Fibroblast of skin of left biceps (primary cell): Measurements from ENCODE around the gene R3HCC1L.

ENCODE experiments used
- DNase-seq, 2 experiments: peaks; one replicate each; pipeline ENCODE4 v3.0.0-alpha.2; 2013; ENCODE audit warnings: low read depth in 2 of 2

The R3HCC1L gene

GRCh38 chr10:98134431-98135221, at the start of gene R3HCC1L:
R3HCC1L (plus strand) TSS chr10:98134657; CDS start chr10:98208115, 73,458 bp downstream.
- peak; percentile 67 to 70 for DNase-seq

- no peak for DNase-seq
These were observed 49.2 kb upstream of the R3HCC1L start for GRCh38 chr10:98085238-98085637.

GRCh38 chr10:98086837-98087708, 47.4 kb upstream of the R3HCC1L start:
- DNase-seq, result no peak

- DNase-seq, result no peak
These were observed 46.1 kb upstream of the R3HCC1L start for GRCh38 chr10:98088186-98088971.

GRCh38 chr10:98090822-98091221, 43.6 kb upstream of the R3HCC1L start:
- DNase-seq, result no peak

GRCh38 chr10:98096316-98096715, 38.1 kb upstream of the R3HCC1L start:
- no peak for DNase-seq

- DNase-seq, result no peak
These were observed 37.7 kb upstream of the R3HCC1L start for GRCh38 chr10:98096731-98097130.

GRCh38 chr10:98097175-98097574, 37.3 kb upstream of the R3HCC1L start:
- no peak for DNase-seq

GRCh38 chr10:98097616-98098015, 36.8 kb upstream of the R3HCC1L start:
- no peak for DNase-seq

- no peak for DNase-seq
These were observed 36.2 kb upstream of the R3HCC1L start for GRCh38 chr10:98098247-98098646.

- DNase-seq, result no peak
These were observed 34.0 kb upstream of the R3HCC1L start for GRCh38 chr10:98100476-98100875.

GRCh38 chr10:98101366-98101765, 33.1 kb upstream of the R3HCC1L start:
- no peak for DNase-seq

GRCh38 chr10:98104125-98104524, 30.3 kb upstream of the R3HCC1L start:
- DNase-seq, result no peak

GRCh38 chr10:98106531-98106930, 27.9 kb upstream of the R3HCC1L start:
- no peak for DNase-seq

- no peak for DNase-seq
These were observed 26.6 kb upstream of the R3HCC1L start for GRCh38 chr10:98107644-98108430.

GRCh38 chr10:98110356-98110755, 24.1 kb upstream of the R3HCC1L start:
- no peak for DNase-seq

- DNase-seq, result no peak
These were observed 19.2 kb upstream of the R3HCC1L start for GRCh38 chr10:98115031-98115787.

GRCh38 chr10:98119891-98120290, 14.6 kb upstream of the R3HCC1L start:
- DNase-seq, result no peak

GRCh38 chr10:98125940-98126631, 8.4 kb upstream of the R3HCC1L start:
- DNase-seq, result no peak

- no peak for DNase-seq
These were observed 5.7 kb upstream of the R3HCC1L start for GRCh38 chr10:98128802-98129201.
